GM12892 (cell line): ENCODE data around the gene GNAL.

Experiments
- POLR2A ChIP-seq: IDR thresholded peaks from 2 replicates; pipeline ENCODE4 v1.6.1; 2011; ENCODE audit warnings: low read depth, low read length, control low read depth
- POLR2AphosphoS5 ChIP-seq: IDR thresholded peaks from 2 replicates; pipeline ENCODE4 v1.6.1; 2011; ENCODE audit warnings: low read depth, low read length, control low read depth
- TAF1 ChIP-seq: IDR thresholded peaks from 2 replicates; pipeline ENCODE4 v1.6.1; 2011; ENCODE audit warnings: low read depth, mild to moderate bottlenecking, control low read depth, low read length, borderline replicate concordance

GRCh38 chr18:11689669-11690565 is 853 bp downstream of the GNAL start:
- TF ChIP-seq POLR2AphosphoS5 (no peak), POLR2A (no peak), TAF1 (no peak)
